Activated T-helper 2 cell treated with anti-CD3 and anti-CD28 coated beads, Interferon-gamma antibody, Interleukin-2, Interleukin-4, amounts not matched to agents 10 μg/mL and 5 μg/mL and 100 μg/mL, durations not matched to agents 14 hours and 24 hours and 36 hours (primary cell): ENCODE results near the gene TMEM203. TPM values are rescaled to one million over a fixed set of nuclear protein-coding genes. Genes with fewer than 3 reads are reported as not detected.

Experiments used
- DNase-seq: peaks from one replicate; pipeline ENCODE4 v3.0.0; 2021; ENCODE audit warnings: low spot score
- H3K27ac Mint-ChIP-seq: one replicate; pipeline ENCODE4 v1.8.0; 2021; ENCODE audit warnings: mixed read lengths
- H3K27me3 Mint-ChIP-seq: one replicate; pipeline ENCODE4 v1.8.0; 2021; ENCODE audit warnings: low read depth, mixed read lengths
- H3K36me3 Mint-ChIP-seq: one replicate; pipeline ENCODE4 v1.8.0; 2021; ENCODE audit warnings: low read depth, mixed read lengths
- H3K4me1 Mint-ChIP-seq: one replicate; pipeline ENCODE4 v1.8.0; 2021; ENCODE audit warnings: low read depth, mixed read lengths
- H3K4me3 Mint-ChIP-seq: one replicate; pipeline ENCODE4 v1.8.0; 2021; ENCODE audit warnings: low read depth, mild to moderate bottlenecking, moderate library complexity, mixed read lengths
- H3K9me3 Mint-ChIP-seq: one replicate; pipeline ENCODE4 v1.8.0; 2021; ENCODE audit warnings: mixed read lengths
- intact Hi-C: fragments of 100-400 bp; cut with micrococcal nuclease; formaldehyde crosslinking; loops from one replicate; pipeline ENCODE4 v1.15.1; 2023
- total RNA-seq: library from RNA; stranded (reverse); gene quantifications from 2 replicates; pipeline ENCODE4 v1.2.3, GENCODE V29; 2022

The TMEM203 gene
- total RNA-seq, 1 donor from 2014 or later: 34.9 TPM

GRCh38 chr9:137237759-137238726 is 32.6 kb upstream of the TMEM203 start:
- no peaks in the 10 kb centered on the region for H3K9me3 Mint-ChIP-seq
- peaks cover 17% of the 10 kb centered on the region for H3K36me3 Mint-ChIP-seq
- H3K4me3 Mint-ChIP-seq: no peak overlapping the region
- H3K27ac Mint-ChIP-seq: no peak overlapping the region
- no peak for DNase-seq
- peaks cover 3% of the 10 kb centered on the region for H3K27me3 Mint-ChIP-seq
- intact Hi-C loops: loop anchor here (5.0 kb wide), 3 partner anchors 51 to 191 kb away; partner anchors contain the start of genes ANAPC2, MAN1B1, NPDC1 and SSNA1
- peaks cover 12% of the 10 kb centered on the region for H3K4me1 Mint-ChIP-seq

GRCh38 chr9:137236936-137237421 is 31.5 kb upstream of the TMEM203 start:
- no peaks in the 10 kb centered on the region for H3K9me3 Mint-ChIP-seq
- peaks cover 4% of the 10 kb centered on the region for H3K4me1 Mint-ChIP-seq
- H3K27ac Mint-ChIP-seq: no peak overlapping the region
- peaks cover 6% of the 10 kb centered on the region for H3K36me3 Mint-ChIP-seq
- peaks cover 3% of the 10 kb centered on the region for H3K27me3 Mint-ChIP-seq
- DNase-seq: no peak
- intact Hi-C loops: loop anchor here (5.0 kb wide), 3 partner anchors 50 to 190 kb away; partner anchors contain the start of genes ANAPC2, MAN1B1, NPDC1 and SSNA1
- no peak overlapping the region for H3K4me3 Mint-ChIP-seq

GRCh38 chr9:137236238-137236935 is 30.9 kb upstream of the TMEM203 start:
- intact Hi-C loops: loop anchor here (5.0 kb wide), 3 partner anchors 49 to 189 kb away; partner anchors contain the start of genes ANAPC2, MAN1B1, NPDC1 and SSNA1
- peaks cover 3% of the 10 kb centered on the region for H3K27me3 Mint-ChIP-seq

GRCh38 chr9:137235424-137236237 is 30.2 kb upstream of the TMEM203 start:
- H3K4me1 Mint-ChIP-seq: peaks cover 4% of the 10 kb centered on the region
- DNase-seq: no peak
- peaks cover 3% of the 10 kb centered on the region for H3K27me3 Mint-ChIP-seq
- intact Hi-C loops: loop anchor here (5.0 kb wide), 3 partner anchors 48 to 188 kb away; partner anchors contain the start of genes ANAPC2, MAN1B1, NPDC1 and SSNA1
- H3K4me3 Mint-ChIP-seq: no peak overlapping the region
- no peaks in the 10 kb centered on the region for H3K9me3 Mint-ChIP-seq
- H3K36me3 Mint-ChIP-seq: no peaks in the 10 kb centered on the region
- no peak overlapping the region for H3K27ac Mint-ChIP-seq

More at GRCh38 chr9:137236238-137236935, 30.9 kb upstream of the TMEM203 start:
- Mint-ChIP-seq H3K9me3 (no peaks in the 10 kb centered on the region), H3K4me1 (peaks cover 4% of the 10 kb centered on the region), H3K36me3 (peaks cover 5% of the 10 kb centered on the region), H3K4me3 (no peak overlapping the region), H3K27ac (no peak overlapping the region)
- peak; percentile 83 for DNase-seq

- intact Hi-C loops: loop anchor here (5.0 kb wide), 3 partner anchors 48 to 188 kb away; partner anchors contain the start of genes ANAPC2, MAN1B1, NPDC1 and SSNA1
- Mint-ChIP-seq H3K9me3 (no peaks in the 10 kb centered on the region), H3K27me3 (peaks cover 3% of the 10 kb centered on the region), H3K27ac (no peak overlapping the region), H3K36me3 (no peaks in the 10 kb centered on the region), H3K4me3 (no peak overlapping the region), H3K4me1 (peaks cover 4% of the 10 kb centered on the region)
- no peak for DNase-seq
These were observed 29.4 kb upstream of the TMEM203 start for GRCh38 chr9:137234758-137235423.

- intact Hi-C loops: no loop called here
- no peaks in the 10 kb centered on the region for H3K9me3 Mint-ChIP-seq
- no peaks in the 10 kb centered on the region for H3K36me3 Mint-ChIP-seq
- peaks cover 4% of the 10 kb centered on the region for H3K4me1 Mint-ChIP-seq
- H3K4me3 Mint-ChIP-seq: no peak overlapping the region
- no peak overlapping the region for H3K27ac Mint-ChIP-seq
- DNase-seq: no peak
- H3K27me3 Mint-ChIP-seq: peaks cover 3% of the 10 kb centered on the region
These were observed 28.7 kb upstream of the TMEM203 start for GRCh38 chr9:137234055-137234697.

GRCh38 chr9:137233143-137233980 is 27.9 kb upstream of the TMEM203 start:
- H3K9me3 Mint-ChIP-seq: no peaks in the 10 kb centered on the region
- no peaks in the 10 kb centered on the region for H3K36me3 Mint-ChIP-seq
- no peaks in the 10 kb centered on the region for H3K4me1 Mint-ChIP-seq
- no peak overlapping the region for H3K4me3 Mint-ChIP-seq
- DNase-seq: no peak
- H3K27ac Mint-ChIP-seq: no peak overlapping the region
- H3K27me3 Mint-ChIP-seq: peaks cover 3% of the 10 kb centered on the region
- intact Hi-C loops: no loop called here

- Mint-ChIP-seq H3K4me1 (peaks cover 2% of the 10 kb centered on the region), H3K27me3 (peaks cover 3% of the 10 kb centered on the region), H3K9me3 (no peaks in the 10 kb centered on the region), H3K36me3 (no peaks in the 10 kb centered on the region), H3K27ac (no peak overlapping the region), H3K4me3 (no peak overlapping the region)
- intact Hi-C loops: no loop called here
- no peak for DNase-seq
These were observed 27.1 kb upstream of the TMEM203 start for GRCh38 chr9:137232510-137232909.

- intact Hi-C loops: no loop called here
- peaks cover 2% of the 10 kb centered on the region for H3K4me1 Mint-ChIP-seq
- no peaks in the 10 kb centered on the region for H3K36me3 Mint-ChIP-seq
- H3K27ac Mint-ChIP-seq: no peak overlapping the region
- H3K4me3 Mint-ChIP-seq: no peak overlapping the region
- no peak for DNase-seq
- peaks cover 3% of the 10 kb centered on the region for H3K27me3 Mint-ChIP-seq
- H3K9me3 Mint-ChIP-seq: no peaks in the 10 kb centered on the region
These were observed 26.7 kb upstream of the TMEM203 start for GRCh38 chr9:137232101-137232500.

- Mint-ChIP-seq H3K4me3 (no peak overlapping the region), H3K27ac (no peak overlapping the region), H3K9me3 (no peaks in the 10 kb centered on the region), H3K36me3 (no peaks in the 10 kb centered on the region), H3K4me1 (peaks cover 2% of the 10 kb centered on the region), H3K27me3 (peaks cover 3% of the 10 kb centered on the region)
- no peak for DNase-seq
- intact Hi-C loops: no loop called here
These were observed 26.1 kb upstream of the TMEM203 start for GRCh38 chr9:137231372-137232039.
